HCT116 (cell line): Measurements from ENCODE around the gene MESD.

ENCODE experiments used
- CEBPB ChIP-seq: IDR thresholded peaks from 2 replicates; pipeline ENCODE4 v1.6.1; 2012; ENCODE audit warnings: low read depth
- EGR1 ChIP-seq: IDR thresholded peaks from 2 replicates; pipeline ENCODE4 v1.6.1; 2012; ENCODE audit warnings: low read depth
- EZH2phosphoT487 ChIP-seq: fragments of 200-600 bp; IDR thresholded peaks from 2 replicates; pipeline ENCODE4 v1.6.1; 2018; ENCODE audit warnings: antibody characterized with exemption, borderline replicate concordance
- MAX ChIP-seq: IDR thresholded peaks from 2 replicates; pipeline ENCODE4 v1.6.1; 2012
- POLR2A ChIP-seq: IDR thresholded peaks from 2 replicates; pipeline ENCODE4 v1.7.0; 2011; ENCODE audit warnings: borderline replicate concordance; ENCODE audit not compliant: insufficient read depth, insufficient read length; ENCODE audit errors: extremely low read depth
- POLR2AphosphoS5 ChIP-seq: IDR thresholded peaks from 2 replicates; pipeline ENCODE4 v1.6.1; 2011; ENCODE audit warnings: mild to moderate bottlenecking, low read depth, low read length, moderate library complexity
- REST ChIP-seq: IDR thresholded peaks from 2 replicates; pipeline ENCODE4 v1.6.1; 2012; ENCODE audit warnings: low read depth
- SP1 ChIP-seq: IDR thresholded peaks from 2 replicates; pipeline ENCODE4 v1.6.1; 2012; ENCODE audit warnings: low read depth
- TF ChIP-seq, protein P1 (sequence below), 3 experiments: fragments of 200-600 bp in 1 of 3; sonication (generic) in 1 of 3; IDR thresholded peaks in 2 of 3; conservative IDR thresholded peaks in 1 of 3; 2 replicates each; pipeline ENCODE4 v1.5.1; 2012 to 2017; ENCODE audit warnings: low read depth in 2 of 3, low read length in 2 of 3, antibody characterized with exemption in 1 of 3, borderline replicate concordance in 1 of 3, control low read depth in 1 of 3, mild to moderate bottlenecking in 1 of 3, mixed read lengths in 1 of 3, mixed run types in 1 of 3, moderate library complexity in 1 of 3; ENCODE audit not compliant: insufficient read depth in 1 of 3

DNA sequence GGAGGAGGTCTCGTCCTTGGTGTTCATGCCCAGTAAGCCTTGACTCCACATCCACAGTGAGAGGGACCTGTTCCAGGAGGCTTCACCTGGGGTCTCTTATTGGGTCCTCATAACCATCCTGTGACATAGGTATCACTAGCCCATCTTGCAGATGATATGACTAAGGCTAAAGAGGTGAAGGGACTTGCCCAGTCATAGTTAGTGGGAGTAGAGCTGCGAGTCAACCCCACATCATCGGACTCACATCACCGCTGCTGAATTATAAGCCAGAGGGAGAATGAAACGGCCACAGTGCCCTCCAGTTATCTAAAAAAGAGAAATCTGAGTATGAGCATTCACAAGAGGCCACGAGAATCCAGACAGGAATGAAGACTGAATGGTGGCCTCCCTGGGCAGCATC, 66.0 kb downstream of the MESD start:
- no peak for TF ChIP-seq MAX
- no peak for TF ChIP-seq REST
- TF ChIP-seq, protein P1, sequence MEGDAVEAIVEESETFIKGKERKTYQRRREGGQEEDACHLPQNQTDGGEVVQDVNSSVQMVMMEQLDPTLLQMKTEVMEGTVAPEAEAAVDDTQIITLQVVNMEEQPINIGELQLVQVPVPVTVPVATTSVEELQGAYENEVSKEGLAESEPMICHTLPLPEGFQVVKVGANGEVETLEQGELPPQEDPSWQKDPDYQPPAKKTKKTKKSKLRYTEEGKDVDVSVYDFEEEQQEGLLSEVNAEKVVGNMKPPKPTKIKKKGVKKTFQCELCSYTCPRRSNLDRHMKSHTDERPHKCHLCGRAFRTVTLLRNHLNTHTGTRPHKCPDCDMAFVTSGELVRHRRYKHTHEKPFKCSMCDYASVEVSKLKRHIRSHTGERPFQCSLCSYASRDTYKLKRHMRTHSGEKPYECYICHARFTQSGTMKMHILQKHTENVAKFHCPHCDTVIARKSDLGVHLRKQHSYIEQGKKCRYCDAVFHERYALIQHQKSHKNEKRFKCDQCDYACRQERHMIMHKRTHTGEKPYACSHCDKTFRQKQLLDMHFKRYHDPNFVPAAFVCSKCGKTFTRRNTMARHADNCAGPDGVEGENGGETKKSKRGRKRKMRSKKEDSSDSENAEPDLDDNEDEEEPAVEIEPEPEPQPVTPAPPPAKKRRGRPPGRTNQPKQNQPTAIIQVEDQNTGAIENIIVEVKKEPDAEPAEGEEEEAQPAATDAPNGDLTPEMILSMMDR (IDR thresholded peaks at IDR 0.05 in 2 of 3, conservative IDR thresholded peaks at IDR 0.05 in 1 of 3; ENCODE audit: borderline replicate concordance in 1 of 3, insufficient read depth in 1 of 3, low read depth in 2 of 3, low read length in 2 of 3), result no peak
- no peak for TF ChIP-seq SP1
- TF ChIP-seq CEBPB, result no peak
- TF ChIP-seq POLR2AphosphoS5, result no peak
- TF ChIP-seq EZH2phosphoT487, result no peak
- TF ChIP-seq EGR1, result no peak
- no peak for TF ChIP-seq POLR2A
